NCI-H146 treated with DMSO at 0.1 percent for 48 hours (cell line): Measurements from ENCODE around the gene ZNF181.
"Not testable (repeated sequence)": the region's sequence is repeated elsewhere in the genome, so short reads cannot be mapped to it uniquely, and the experiment has no call there.

ENCODE experiments used
- DNase-seq: peaks from one replicate; lab custom pipeline; 2025; ENCODE audit not compliant: unreplicated experiment; lab: John Stamatoyannopoulos, UW

ZNF181 gene

DNA sequence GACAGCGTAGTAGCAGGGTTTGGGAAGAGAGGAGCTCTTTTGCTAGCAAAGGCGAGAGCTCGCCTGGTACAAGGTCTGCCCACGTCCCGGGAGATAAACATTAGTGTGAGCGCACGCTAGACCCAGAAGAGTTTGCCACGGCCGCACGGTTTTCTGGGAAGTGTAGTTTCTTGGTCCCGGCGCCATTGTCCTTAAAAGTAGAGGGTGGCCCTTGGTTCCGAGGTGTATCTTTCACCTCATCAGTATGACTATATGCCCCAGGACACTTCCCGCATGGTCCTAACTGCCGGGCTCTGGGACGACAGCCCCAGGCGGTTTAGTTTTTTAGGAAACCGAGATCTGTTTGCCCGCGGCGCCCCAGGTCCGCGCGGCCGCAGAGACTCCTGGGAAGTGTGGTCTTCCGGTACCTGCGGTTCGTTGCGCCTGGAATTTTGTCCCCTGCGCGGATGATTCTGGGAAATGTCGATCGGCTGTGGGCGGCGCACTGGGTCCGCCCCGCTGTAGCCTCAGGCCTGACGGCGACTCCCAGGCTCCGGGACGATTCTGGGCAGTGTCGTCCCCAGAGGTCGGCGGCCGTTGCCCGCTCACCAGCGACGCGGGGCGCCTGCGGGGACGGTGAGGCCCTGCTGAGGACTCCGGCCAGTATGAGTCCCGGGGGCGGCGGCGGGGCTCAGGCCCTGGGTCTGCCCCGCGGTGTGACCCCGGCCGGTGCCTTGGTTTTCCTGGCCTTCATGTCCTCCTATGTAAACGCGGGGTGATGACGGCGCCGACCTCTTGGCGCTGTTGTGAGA lies at the start of gene ZNF181:
TSS of gene ZNF181 (plus strand) at position 498 of the 791 bp plus-strand sequence. CDS start 795 bp downstream, outside the sequence.
- peak; percentile 92 for DNase-seq

DNA sequence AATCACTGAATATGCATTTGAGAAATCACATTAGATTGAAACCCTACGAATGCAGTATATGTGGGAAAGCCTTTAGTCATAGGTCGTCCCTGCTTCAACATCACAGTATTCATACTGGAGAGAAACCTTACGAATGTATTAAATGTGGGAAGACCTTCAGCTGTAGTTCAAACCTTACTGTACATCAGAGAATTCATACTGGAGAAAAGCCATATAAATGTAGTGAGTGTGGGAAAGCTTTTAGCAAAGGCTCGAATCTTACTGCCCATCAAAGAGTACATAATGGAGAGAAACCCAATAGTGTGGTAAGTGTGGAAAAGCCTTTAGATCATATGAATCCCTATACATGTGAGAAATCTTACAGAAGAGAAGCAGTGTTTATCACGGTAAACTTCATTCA lies 48.8 kb upstream of the ZNF181 start:
- not testable (repeated sequence) for DNase-seq

- DNase-seq, result no peak
These were observed 47.6 kb upstream of the ZNF181 start for GRCh38 chr19:34686455-34686854.

GRCh38 chr19:34687348-34687747 lies 46.7 kb upstream of the ZNF181 start:
- DNase-seq, result no peak

DNA sequence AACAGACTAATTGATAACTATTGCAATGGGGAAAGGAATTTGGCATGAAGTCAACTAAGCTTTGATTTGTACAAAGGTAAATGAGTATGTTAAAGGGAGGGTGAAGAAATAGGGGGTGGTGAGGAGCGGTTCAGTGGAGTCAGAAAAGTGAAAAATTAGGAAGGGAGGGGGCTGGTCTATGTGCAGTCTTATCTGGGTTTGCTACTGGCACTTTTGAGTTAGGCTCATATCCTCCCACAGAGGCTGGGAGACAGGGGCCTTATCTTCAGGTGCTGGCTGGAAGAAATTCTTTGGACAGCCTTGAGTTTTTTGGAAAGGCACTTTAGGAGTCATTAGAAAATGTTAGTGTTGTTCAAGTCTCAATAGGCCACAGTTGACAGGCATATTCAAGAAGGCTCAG lies 45.5 kb upstream of the ZNF181 start:
- no peak for DNase-seq

DNA sequence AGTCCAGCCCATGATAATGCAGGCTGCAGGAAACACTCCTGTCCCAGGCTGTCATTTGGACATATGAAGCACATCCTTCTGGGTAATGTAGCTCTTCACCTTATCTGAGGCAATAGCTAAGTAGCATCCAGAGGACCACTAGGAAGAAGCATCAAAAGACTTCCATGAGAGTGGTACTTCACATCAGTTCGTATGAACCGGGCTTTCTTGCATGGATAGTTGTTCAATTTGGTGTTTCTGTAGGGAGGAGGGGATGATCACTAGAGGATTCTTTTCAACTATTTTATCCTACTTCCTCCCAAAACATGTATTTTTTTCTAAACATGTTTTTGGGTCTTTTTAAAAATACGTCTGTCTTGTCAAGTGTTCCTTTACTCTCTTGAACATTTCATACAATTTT lies 43.7 kb upstream of the ZNF181 start:
- DNase-seq, result no peak

DNA sequence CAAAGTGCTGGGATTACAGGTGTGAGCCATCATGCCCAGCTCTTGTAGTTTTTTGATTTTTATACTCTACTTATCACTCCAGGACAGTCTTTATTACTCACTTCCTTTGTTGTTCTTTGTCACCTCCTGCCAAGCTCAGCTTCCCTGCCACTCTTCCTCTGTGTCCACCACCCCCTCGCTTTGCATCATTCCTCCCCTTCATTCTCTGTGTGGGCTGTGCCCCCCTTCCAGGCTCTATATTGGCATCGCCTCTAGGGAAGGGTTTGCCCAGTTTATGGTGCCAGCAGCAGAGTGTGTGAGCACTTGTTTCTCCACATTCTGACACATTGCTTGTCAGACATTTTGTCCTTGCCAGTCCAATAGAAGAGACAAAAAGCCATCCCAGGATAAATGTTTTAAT lies 41.5 kb upstream of the ZNF181 start:
- no peak for DNase-seq

- DNase-seq, result no peak
These were observed 26.4 kb upstream of the ZNF181 start for GRCh38 chr19:34707661-34708060.

DNA sequence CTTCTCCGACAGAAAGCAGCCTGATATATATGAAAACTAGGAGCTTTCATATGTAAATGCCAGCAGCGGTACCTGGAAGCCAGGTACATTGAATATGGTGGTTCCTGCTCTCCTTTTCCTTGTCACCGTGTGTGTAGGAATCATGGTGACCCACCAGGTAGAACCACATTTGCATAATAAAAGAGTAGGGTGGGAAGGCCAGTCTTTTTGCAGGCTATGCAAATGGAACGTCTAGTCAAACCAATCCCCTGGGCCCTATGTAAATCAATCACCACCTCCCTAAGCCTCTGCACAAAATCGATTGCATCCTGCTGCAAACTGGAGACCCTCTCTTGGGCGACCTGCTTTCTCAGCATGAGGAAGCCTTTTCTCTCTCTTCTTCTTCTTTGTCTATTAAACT lies 22.2 kb upstream of the ZNF181 start:
- peak; percentile 3 for DNase-seq

DNA sequence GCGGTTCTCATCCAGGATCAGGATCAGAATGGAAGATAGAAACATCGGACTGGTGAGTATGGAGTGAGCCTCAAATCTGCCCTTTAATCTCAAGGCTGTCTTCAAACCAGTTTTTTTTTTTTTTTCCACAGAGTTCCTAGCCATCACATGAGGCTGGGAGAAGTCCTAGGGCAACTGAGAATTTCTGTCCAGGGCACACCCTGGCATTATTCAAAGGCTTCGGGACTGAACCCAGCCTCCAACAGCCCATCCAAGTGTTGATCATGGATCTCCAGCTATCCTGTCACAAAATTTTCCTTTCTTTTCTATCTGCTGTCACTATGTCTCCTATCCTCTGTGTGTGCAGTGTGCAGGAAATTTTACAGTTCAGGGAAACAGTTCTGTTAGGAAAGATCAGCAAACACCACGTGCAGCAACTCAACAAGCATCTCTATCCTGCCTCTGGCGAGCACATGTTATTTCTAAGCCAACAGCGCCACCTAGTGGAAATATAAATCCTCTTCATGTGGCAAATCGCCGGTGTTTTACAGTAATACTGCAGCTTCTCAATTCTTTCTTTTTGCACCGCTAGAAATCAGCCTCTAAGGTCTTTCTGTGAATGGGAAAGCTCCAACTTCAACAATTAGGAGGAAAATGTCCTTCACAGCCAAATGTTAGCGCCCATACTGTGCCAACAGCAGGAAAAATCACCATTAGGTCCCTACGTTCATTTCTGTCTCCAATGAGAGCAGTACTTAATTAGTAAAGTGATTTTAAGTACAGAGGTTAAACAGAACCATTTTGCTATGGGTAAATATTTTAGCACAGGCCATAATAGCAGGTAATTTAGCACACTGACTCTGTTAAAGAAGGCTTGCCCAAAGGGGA lies 21.4 kb upstream of the ZNF181 start:
- DNase-seq, result peak; percentile 65

DNA sequence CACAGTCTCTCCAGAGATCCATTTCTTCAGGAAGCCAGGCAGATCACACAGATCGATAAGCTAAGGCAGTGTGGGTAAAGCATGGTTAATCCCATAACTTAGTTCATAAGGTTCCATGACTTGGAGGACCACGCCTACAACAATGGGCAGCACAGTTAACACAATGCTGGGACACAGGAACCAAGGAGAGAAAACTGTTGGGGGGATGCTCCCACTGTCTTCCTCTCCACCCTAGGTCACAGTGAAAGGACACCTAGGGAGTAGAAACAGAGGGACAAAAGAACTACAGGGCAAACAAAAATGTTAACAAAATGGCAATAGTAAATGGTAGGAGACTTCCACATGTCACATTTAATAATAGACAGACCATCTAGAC lies 20.8 kb upstream of the ZNF181 start:
- DNase-seq, result no peak

DNA sequence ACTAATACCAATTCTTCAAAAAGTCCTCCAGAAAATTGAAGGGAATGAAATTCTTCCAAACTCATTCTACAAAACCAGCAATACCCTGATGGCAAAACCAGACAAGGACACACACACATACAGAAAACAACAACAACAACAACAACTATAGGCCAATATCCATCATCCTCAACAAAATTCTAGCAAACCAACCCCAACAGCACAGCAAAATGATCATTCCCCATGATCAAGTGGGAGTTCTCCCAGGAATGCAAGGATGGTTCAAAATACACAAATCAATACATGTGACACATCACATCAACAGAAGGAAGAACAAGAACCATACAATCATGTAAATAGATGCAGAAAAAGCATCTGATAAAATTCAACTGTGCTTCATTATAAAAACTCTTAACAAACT lies 18.7 kb upstream of the ZNF181 start:
- no peak for DNase-seq

DNA sequence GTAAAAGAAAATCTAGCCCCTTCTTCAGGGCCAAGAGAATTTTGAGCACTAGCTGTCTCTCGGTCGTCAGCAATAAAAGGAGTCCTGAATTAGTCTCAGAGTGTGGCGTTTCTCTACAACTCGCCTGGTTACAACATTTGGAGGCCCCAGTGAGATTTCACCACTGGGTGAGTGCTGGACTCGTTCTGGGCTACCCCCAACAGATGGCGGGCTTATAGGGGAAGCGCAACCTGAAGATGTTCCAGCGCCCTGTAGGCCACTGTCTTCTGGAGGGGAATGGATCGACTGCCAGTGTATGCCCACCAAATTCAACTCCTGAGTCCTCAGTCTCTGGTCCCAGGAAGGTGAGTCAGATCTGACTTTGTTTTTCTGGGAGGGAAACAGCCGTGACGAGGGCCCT lies 11.7 kb upstream of the ZNF181 start:
- no peak for DNase-seq

GRCh38 chr19:34725400-34725799 lies 8.6 kb upstream of the ZNF181 start:
- DNase-seq, result no peak

- DNase-seq, result no peak
These were observed 2.8 kb upstream of the ZNF181 start for GRCh38 chr19:34731019-34731829.

DNA sequence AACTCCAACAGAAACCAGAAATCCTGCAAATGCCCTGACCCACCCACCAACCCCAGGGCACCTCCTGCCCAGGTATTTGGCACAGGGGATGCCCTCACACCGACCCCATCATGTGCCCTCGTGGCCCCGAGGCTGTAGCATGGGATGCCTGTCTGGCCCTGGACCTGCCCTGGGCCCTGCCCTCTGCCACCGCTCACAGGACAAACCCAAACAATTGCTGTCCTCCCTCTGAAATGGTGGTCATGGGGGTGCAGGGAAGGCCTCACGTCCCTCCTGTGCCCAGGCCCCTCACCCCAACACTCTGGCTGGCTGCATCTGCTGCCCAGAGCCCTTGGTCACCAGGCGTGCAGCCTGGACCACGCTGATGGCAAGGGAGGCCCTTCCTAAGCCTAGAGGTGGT lies 2.1 kb upstream of the ZNF181 start:
- DNase-seq, result no peak

DNA sequence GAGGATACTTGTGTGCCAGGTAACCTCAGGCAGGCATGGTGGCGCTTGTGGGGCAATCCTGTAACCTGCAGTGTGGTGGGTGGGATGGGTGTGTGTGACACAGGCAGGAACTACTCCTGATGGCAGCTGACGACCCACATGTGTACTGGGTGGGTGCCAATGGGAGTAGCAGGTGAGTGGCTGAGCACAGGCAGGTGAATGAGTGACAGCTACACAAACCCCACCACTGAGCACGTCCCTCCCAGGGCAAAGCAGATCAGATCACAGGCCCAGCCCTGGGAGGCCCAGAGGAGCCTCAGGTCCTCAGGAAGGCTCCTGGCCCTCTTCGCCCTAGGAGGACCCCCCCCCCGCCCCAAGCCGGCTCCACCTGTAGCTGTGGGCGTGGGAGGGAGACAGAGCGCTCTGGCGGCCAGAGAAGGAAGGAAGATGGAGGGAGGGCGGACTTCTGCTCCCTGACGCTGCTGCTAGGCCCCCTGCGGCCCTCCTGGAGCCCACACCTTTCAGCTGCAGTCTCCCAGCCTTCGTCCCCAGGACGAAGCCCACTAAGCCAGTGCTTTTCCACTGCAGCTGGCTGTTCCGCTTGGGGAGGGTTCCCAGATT lies 1.3 kb upstream of the ZNF181 start:
- DNase-seq, result no peak

- DNase-seq, result peak; percentile 72
These were observed 737 bp upstream of the ZNF181 start for GRCh38 chr19:34733266-34733745.

DNA sequence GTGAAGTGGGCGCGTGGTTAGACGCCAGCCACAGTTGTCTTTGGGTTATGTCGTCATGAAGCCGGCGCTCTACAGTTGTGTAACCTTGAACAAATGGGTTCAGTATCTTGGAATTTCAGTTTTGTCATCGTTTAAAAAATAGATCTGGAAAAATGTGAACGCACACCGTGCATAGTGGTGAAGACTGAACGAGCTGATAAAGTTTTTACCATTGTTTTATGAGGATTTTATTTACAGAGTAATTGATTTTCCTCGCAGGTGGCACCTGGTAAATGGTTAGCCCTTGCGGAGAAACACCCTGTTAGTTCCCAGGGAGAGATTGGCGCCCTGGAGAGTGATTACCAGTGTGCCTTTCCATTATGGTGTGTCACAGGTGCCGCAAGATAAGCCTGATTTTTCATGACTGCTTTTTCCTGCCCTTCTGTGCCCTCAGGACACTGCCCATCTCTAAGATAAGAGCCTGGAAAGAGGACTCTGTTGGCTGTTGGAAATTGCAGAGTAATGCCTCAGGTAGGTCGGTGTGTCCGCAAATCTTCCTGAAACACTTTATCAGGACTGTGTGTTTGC lies 577 bp downstream of the ZNF181 start:
- peak; percentile 63 for DNase-seq

GRCh38 chr19:34744896-34745690 lies 11.1 kb downstream of the ZNF181 start:
- DNase-seq, result no peak
